Neural cell (in vitro differentiated cells): Measurements from ENCODE around the gene AFF3. TPM values are rescaled to one million over a fixed set of nuclear protein-coding genes. Genes with fewer than 3 reads are reported as not detected.

Source experiments
- H2AFZ ChIP-seq: fragments of 200-600, 300-800 bp; sonication (generic), shearing (Covaris generic); 2 replicates; pipeline ENCODE4 v1.6.0; 2014; ENCODE audit warnings: low read depth, mild to moderate bottlenecking, antibody characterized with exemption, low read length, moderate library complexity
- H3F3A ChIP-seq: fragments of 200-600 bp; shearing (Covaris generic); 2 replicates; pipeline ENCODE4 v1.6.1; 2016; ENCODE audit warnings: mild to moderate bottlenecking, moderate library complexity, mixed read lengths, antibody characterized with exemption, low read length; ENCODE audit not compliant: insufficient read depth, poor library complexity, severe bottlenecking
- H3K27ac ChIP-seq: fragments of 200-600, 300-800 bp; sonication (generic), shearing (Covaris generic); 2 replicates; pipeline ENCODE4 v1.5.1; 2014; ENCODE audit warnings: mild to moderate bottlenecking, low read length, moderate library complexity
- H3K27me3 ChIP-seq: fragments of 300-800, 200-600 bp; sonication (generic), shearing (Covaris generic); 2 replicates; pipeline ENCODE4 v1.6.0; 2014; ENCODE audit warnings: mild to moderate bottlenecking, low read depth, low read length, moderate library complexity; ENCODE audit not compliant: insufficient read depth
- H3K36me3 ChIP-seq: fragments of 300-800, 200-600 bp; sonication (generic), shearing (Covaris generic); 2 replicates; pipeline ENCODE4 v1.5.1; 2014; ENCODE audit warnings: mild to moderate bottlenecking, antibody characterized with exemption, low read length, moderate library complexity; ENCODE audit not compliant: insufficient read depth
- H3K4me2 ChIP-seq: fragments of 300-800, 200-600 bp; sonication (generic), shearing (Covaris generic); 2 replicates; pipeline ENCODE4 v1.6.0; 2014; ENCODE audit warnings: mild to moderate bottlenecking, low read length
- H3K4me3 ChIP-seq: fragments of 300-800, 200-600 bp; sonication (generic), shearing (Covaris generic); 2 replicates; pipeline ENCODE4 v1.5.1; 2014; ENCODE audit warnings: mild to moderate bottlenecking, low read length, moderate library complexity
- H3K79me2 ChIP-seq: fragments of 200-600 bp; shearing (Covaris generic); replicated peaks from 2 replicates; pipeline ENCODE4 v1.6.0; 2014; ENCODE audit warnings: mild to moderate bottlenecking, low read length, moderate library complexity; ENCODE audit not compliant: insufficient read depth
- H3K9ac ChIP-seq: fragments of 300-800, 200-600 bp; sonication (generic), shearing (Covaris generic); 2 replicates; pipeline ENCODE4 v1.6.1; 2016; ENCODE audit warnings: mild to moderate bottlenecking, low read length, mixed read lengths
- H3K9me2 ChIP-seq: fragments of 200-600 bp; shearing (Covaris generic); 2 replicates; pipeline ENCODE4 v1.6.1; 2016; ENCODE audit warnings: mild to moderate bottlenecking, low read length, mixed read lengths; ENCODE audit not compliant: insufficient read depth
- H3K9me3 ChIP-seq: fragments of 200-600, 300-800 bp; sonication (generic), shearing (Covaris generic); 2 replicates; pipeline ENCODE4 v1.6.1; 2016; ENCODE audit warnings: mild to moderate bottlenecking, mixed run types, low read length, moderate library complexity, mixed read lengths
- H4K20me1 ChIP-seq: fragments of 200-600 bp; shearing (Covaris generic); 2 replicates; pipeline ENCODE4 v1.6.1; 2016; ENCODE audit warnings: mild to moderate bottlenecking, mixed run types; ENCODE audit not compliant: insufficient read depth
- EP300 ChIP-seq: fragments of 450-650 bp; conservative IDR thresholded peaks from 2 replicates; pipeline ENCODE4 v1.6.1; 2014; ENCODE audit warnings: antibody characterized with exemption, mild to moderate bottlenecking, moderate library complexity; ENCODE audit not compliant: poor library complexity, severe bottlenecking
- EZH2 ChIP-seq: fragments of 200-600, 300-800 bp; shearing (Covaris generic), sonication (generic); IDR thresholded peaks from 2 replicates; pipeline ENCODE4 v1.6.1; 2014; ENCODE audit warnings: antibody characterized with exemption, low read length, borderline replicate concordance, mild to moderate bottlenecking; ENCODE audit not compliant: insufficient read depth, poor library complexity, severe bottlenecking
- MXI1 ChIP-seq: fragments of 450-650 bp; conservative IDR thresholded peaks from 2 replicates; pipeline ENCODE4 v1.6.1; 2014; ENCODE audit warnings: antibody characterized with exemption, mild to moderate bottlenecking; ENCODE audit not compliant: poor library complexity, severe bottlenecking
- POLR2AphosphoS5 ChIP-seq: IDR thresholded peaks from 2 replicates; pipeline ENCODE4 v1.6.1; 2012
- RAD21 ChIP-seq: fragments of 450-650 bp; conservative IDR thresholded peaks from 2 replicates; pipeline ENCODE4 v1.6.1; 2014; ENCODE audit warnings: antibody characterized with exemption, mild to moderate bottlenecking, moderate library complexity
- SMC3 ChIP-seq: fragments of 450-650 bp; conservative IDR thresholded peaks from 2 replicates; pipeline ENCODE4 v1.6.1; 2014; ENCODE audit warnings: antibody characterized with exemption, mild to moderate bottlenecking, moderate library complexity; ENCODE audit not compliant: poor library complexity
- TAF1 ChIP-seq: IDR thresholded peaks from 2 replicates; pipeline ENCODE4 v1.6.1; 2012; ENCODE audit warnings: low read depth
- polyA plus RNA-seq: library from polyadenylated mRNA; depleted of rRNA; stranded (reverse); fragments of >200 nt; gene quantifications from 2 replicates; pipeline ENCODE4 v1.2.3, GENCODE V29; 2014
- TF ChIP-seq, protein P1 (sequence below): fragments of 450-650 bp; IDR thresholded peaks from 2 replicates; pipeline ENCODE4 v1.5.1; 2014; ENCODE audit warnings: antibody characterized with exemption, mild to moderate bottlenecking, moderate library complexity; ENCODE audit not compliant: poor library complexity, severe bottlenecking
- TF ChIP-seq, protein P2 (sequence below): IDR thresholded peaks from 2 replicates; pipeline ENCODE4 v1.6.1; 2012; ENCODE audit warnings: borderline replicate concordance

The AFF3 gene
- polyA plus RNA-seq, 1 donor from 2014 or later = 5.1 TPM

DNA sequence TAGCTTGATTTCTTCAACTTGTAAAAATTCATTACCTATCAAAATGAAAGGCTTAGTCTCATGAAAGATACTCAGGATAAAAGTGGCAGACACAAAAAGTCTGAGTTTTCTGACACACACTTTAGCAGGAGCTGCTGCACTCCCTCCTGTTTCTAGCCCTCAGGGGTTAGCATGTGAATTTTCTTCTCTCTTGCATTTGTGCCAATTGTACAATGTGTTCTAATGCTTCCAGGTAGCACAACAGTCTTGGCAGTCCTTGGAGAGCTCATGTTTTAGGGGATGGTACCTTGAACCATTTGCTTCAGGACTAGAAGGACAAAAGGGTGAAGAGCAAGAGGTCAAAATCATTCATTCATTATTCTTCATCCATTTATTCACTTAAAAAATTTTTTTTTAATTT is 316.8 kb downstream of the AFF3 start:
- no peak overlapping the region for H3K4me2 ChIP-seq
- no peaks in the 10 kb centered on the region for H3K27me3 ChIP-seq
- H3K4me3 ChIP-seq = no peak overlapping the region
- H3K9me2 ChIP-seq = no peaks in the 10 kb centered on the region
- H3K27ac ChIP-seq = no peak overlapping the region
- no peak overlapping the region for H3K9ac ChIP-seq
- TF ChIP-seq RAD21 (no peak), POLR2AphosphoS5 (no peak)
- TF ChIP-seq, protein P1, sequence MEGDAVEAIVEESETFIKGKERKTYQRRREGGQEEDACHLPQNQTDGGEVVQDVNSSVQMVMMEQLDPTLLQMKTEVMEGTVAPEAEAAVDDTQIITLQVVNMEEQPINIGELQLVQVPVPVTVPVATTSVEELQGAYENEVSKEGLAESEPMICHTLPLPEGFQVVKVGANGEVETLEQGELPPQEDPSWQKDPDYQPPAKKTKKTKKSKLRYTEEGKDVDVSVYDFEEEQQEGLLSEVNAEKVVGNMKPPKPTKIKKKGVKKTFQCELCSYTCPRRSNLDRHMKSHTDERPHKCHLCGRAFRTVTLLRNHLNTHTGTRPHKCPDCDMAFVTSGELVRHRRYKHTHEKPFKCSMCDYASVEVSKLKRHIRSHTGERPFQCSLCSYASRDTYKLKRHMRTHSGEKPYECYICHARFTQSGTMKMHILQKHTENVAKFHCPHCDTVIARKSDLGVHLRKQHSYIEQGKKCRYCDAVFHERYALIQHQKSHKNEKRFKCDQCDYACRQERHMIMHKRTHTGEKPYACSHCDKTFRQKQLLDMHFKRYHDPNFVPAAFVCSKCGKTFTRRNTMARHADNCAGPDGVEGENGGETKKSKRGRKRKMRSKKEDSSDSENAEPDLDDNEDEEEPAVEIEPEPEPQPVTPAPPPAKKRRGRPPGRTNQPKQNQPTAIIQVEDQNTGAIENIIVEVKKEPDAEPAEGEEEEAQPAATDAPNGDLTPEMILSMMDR = no peak
- H2AFZ ChIP-seq = no peak overlapping the region
- no peaks in the 10 kb centered on the region for H3K36me3 ChIP-seq
- no peaks in the 10 kb centered on the region for H3K9me3 ChIP-seq
- H3F3A ChIP-seq = no peaks in the 10 kb centered on the region
- H4K20me1 ChIP-seq = no peaks in the 10 kb centered on the region
- H3K79me2 ChIP-seq = no peaks in the 10 kb centered on the region

DNA sequence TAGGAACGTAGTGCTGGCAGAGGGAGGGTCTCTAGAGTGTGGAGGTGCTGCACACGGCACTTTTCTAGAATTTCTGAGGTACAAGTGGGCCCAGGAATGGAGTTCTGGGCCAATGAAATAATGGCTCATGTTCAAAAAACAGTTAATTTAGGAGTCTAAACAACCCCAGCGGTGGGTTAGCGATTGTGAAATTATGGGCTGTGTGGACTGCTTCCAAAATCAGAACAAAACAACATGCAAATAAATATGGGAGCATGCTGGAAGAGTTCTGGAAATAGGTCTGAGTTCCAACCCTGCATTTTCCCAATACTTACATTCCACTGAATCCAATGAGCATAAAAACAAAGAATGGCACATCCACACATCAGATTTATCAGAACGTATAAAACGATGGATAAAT is 317.6 kb downstream of the AFF3 start:
- Histone ChIP-seq H3K4me2 (no peak overlapping the region), H3K36me3 (no peaks in the 10 kb centered on the region), H3K9me2 (no peaks in the 10 kb centered on the region), H3K79me2 (no peaks in the 10 kb centered on the region), H3K27ac (no peak overlapping the region), H3K9ac (no peak overlapping the region), H3K27me3 (no peaks in the 10 kb centered on the region), H2AFZ (no peak overlapping the region), H3K4me3 (no peak overlapping the region), H4K20me1 (no peaks in the 10 kb centered on the region), H3K9me3 (no peaks in the 10 kb centered on the region), H3F3A (no peaks in the 10 kb centered on the region)
- TF ChIP-seq EZH2 (no peak), EP300 (no peak), MXI1 (no peak), RAD21 (no peak), TAF1 (no peak), SMC3 (no peak), POLR2AphosphoS5 (no peak)
- TF ChIP-seq, protein P1 = no peak
- TF ChIP-seq, protein P2, sequence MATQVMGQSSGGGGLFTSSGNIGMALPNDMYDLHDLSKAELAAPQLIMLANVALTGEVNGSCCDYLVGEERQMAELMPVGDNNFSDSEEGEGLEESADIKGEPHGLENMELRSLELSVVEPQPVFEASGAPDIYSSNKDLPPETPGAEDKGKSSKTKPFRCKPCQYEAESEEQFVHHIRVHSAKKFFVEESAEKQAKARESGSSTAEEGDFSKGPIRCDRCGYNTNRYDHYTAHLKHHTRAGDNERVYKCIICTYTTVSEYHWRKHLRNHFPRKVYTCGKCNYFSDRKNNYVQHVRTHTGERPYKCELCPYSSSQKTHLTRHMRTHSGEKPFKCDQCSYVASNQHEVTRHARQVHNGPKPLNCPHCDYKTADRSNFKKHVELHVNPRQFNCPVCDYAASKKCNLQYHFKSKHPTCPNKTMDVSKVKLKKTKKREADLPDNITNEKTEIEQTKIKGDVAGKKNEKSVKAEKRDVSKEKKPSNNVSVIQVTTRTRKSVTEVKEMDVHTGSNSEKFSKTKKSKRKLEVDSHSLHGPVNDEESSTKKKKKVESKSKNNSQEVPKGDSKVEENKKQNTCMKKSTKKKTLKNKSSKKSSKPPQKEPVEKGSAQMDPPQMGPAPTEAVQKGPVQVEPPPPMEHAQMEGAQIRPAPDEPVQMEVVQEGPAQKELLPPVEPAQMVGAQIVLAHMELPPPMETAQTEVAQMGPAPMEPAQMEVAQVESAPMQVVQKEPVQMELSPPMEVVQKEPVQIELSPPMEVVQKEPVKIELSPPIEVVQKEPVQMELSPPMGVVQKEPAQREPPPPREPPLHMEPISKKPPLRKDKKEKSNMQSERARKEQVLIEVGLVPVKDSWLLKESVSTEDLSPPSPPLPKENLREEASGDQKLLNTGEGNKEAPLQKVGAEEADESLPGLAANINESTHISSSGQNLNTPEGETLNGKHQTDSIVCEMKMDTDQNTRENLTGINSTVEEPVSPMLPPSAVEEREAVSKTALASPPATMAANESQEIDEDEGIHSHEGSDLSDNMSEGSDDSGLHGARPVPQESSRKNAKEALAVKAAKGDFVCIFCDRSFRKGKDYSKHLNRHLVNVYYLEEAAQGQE = no peak
